ENCODE measurements around the gene CTDSPL2. TPM values are rescaled to one million over a fixed set of nuclear protein-coding genes. Genes with fewer than 3 reads are reported as not detected.
"Not testable (repeated sequence)": the region's sequence is repeated elsewhere in the genome, so short reads cannot be mapped to it uniquely, and the experiment has no call there.

The CTDSPL2 gene
- total RNA-seq, 2 donors from 2014 or later, result 19.4 to 26.9 TPM

GRCh38 chr15:44535523-44536301, 108.3 kb downstream of the CTDSPL2 start:
- ATAC-seq, result no peak
- intact Hi-C loops (cut with DNase I), result no loop called here
- no peak for DNase-seq

- intact Hi-C loops (cut with DNase I), result no loop called here
- ATAC-seq, result peak; percentile 83 to 88
- DNase-seq, result peak; percentile 89
These were observed 109.0 kb downstream of the CTDSPL2 start for GRCh38 chr15:44536302-44536961.

GRCh38 chr15:44536962-44537734, 109.7 kb downstream of the CTDSPL2 start, which contains the start of gene EIF3J:
Gene EIF3J, plus strand, starts transcription at chr15:44537147. Its CDS starts 48 bp downstream, at chr15:44537195.
- intact Hi-C loops (cut with DNase I), result no loop called here
- peak; percentile 96 for DNase-seq
- ATAC-seq, result peak; percentile 96

GRCh38 chr15:44537735-44538240, 110.4 kb downstream of the CTDSPL2 start:
- no peak for ATAC-seq
- no peak for DNase-seq
- intact Hi-C loops (cut with DNase I), result no loop called here

GRCh38 chr15:44541282-44541958, 114.0 kb downstream of the CTDSPL2 start:
- no peak for ATAC-seq
- no peak for DNase-seq
- intact Hi-C loops (cut with DNase I), result no loop called here

- DNase-seq (no peak), ATAC-seq (no peak)
- intact Hi-C loops (cut with DNase I), result no loop called here
These were observed 115.2 kb downstream of the CTDSPL2 start for GRCh38 chr15:44542596-44542995.

GRCh38 chr15:44544745-44545144, 117.3 kb downstream of the CTDSPL2 start:
- intact Hi-C loops (cut with DNase I); ATAC-seq; DNase-seq: not testable (repeated sequence)

- ATAC-seq (peak; percentile 62 to 68), DNase-seq (no peak)
- intact Hi-C loops (cut with DNase I), result no loop called here
These were observed 118.7 kb downstream of the CTDSPL2 start for GRCh38 chr15:44545913-44546802.

GRCh38 chr15:44549152-44549551, 121.7 kb downstream of the CTDSPL2 start:
- intact Hi-C loops (cut with DNase I); ATAC-seq; DNase-seq: not testable (repeated sequence)

- intact Hi-C loops (cut with DNase I), result no loop called here
These were observed 122.8 kb downstream of the CTDSPL2 start for GRCh38 chr15:44550256-44550655.

GRCh38 chr15:44550734-44551133, 123.3 kb downstream of the CTDSPL2 start:
- DNase-seq (no peak), ATAC-seq (no peak)
- intact Hi-C loops (cut with DNase I), result no loop called here

More at GRCh38 chr15:44550256-44550655, 122.8 kb downstream of the CTDSPL2 start:
- DNase-seq, result no peak
- ATAC-seq, result no peak

- ATAC-seq (peak; percentile 60 to 77), DNase-seq (no peak)
- intact Hi-C loops (cut with DNase I), result no loop called here
These were observed 127.7 kb downstream of the CTDSPL2 start for GRCh38 chr15:44554934-44555723.

- ATAC-seq; intact Hi-C loops (cut with DNase I); DNase-seq: not testable (repeated sequence)
These were observed 133.5 kb downstream of the CTDSPL2 start for GRCh38 chr15:44560926-44561325.

GRCh38 chr15:44565387-44566154, 138.1 kb downstream of the CTDSPL2 start:
- intact Hi-C loops (cut with DNase I), result no loop called here

GRCh38 chr15:44566155-44566540, 138.7 kb downstream of the CTDSPL2 start:
- DNase-seq (no peak), ATAC-seq (no peak)
- intact Hi-C loops (cut with DNase I), result no loop called here

More at GRCh38 chr15:44565387-44566154, 138.1 kb downstream of the CTDSPL2 start:
- DNase-seq, result no peak
- no peak for ATAC-seq

- intact Hi-C loops (cut with DNase I), result no loop called here
- ATAC-seq (no peak), DNase-seq (no peak)
These were observed 140.9 kb downstream of the CTDSPL2 start for GRCh38 chr15:44568338-44568737.
